ENCODE measurements around the gene TNFRSF19.
"Not testable (repeated sequence)": the region's sequence is repeated elsewhere in the genome, so short reads cannot be mapped to it uniquely, and the experiment has no call there.

TNFRSF19 gene, protein sequence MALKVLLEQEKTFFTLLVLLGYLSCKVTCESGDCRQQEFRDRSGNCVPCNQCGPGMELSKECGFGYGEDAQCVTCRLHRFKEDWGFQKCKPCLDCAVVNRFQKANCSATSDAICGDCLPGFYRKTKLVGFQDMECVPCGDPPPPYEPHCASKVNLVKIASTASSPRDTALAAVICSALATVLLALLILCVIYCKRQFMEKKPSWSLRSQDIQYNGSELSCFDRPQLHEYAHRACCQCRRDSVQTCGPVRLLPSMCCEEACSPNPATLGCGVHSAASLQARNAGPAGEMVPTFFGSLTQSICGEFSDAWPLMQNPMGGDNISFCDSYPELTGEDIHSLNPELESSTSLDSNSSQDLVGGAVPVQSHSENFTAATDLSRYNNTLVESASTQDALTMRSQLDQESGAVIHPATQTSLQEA

DNA sequence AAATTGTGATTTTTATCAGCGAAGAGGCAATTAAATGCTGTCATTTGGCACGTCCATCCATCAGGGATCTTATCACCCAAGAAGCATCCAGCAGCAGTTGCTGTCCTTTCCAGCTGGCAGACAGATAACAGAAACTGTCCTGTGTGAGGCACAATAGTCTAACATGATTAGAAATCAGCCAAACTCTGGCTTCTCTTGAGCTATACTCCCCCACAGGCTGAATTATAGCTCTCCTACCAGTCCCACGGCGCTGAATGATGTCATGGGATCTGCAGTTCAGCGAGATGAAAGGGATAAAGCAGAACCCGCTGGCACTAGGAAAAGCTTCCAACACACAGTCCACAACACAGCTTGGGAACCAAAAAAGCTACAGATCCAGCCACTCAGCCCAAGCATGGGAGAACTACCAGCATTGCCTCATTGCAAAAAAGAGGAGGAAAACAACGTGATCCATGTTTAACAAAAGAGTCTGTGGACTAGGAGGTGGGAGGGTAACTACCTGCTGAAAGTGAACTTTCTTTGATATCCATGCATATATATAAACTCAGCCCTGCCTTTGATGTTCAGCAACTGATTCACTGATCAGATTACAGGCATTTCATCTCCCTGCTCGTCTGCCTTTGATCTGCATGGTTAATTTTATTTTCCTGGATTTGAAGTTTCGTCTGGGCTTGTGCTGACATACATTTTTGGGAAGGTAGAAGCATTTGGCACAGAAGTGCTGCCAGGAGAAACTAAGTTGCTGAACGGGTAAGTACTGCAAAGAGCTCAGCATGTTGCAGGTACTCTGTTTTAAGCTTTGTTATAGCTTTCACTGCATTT, at the start of gene TNFRSF19:
TNFRSF19 (plus strand) TSS at position 314 of the 822 bp plus-strand sequence. CDS start 19,772 bp downstream, outside the sequence.
- TF ChIP-seq, protein P1, sequence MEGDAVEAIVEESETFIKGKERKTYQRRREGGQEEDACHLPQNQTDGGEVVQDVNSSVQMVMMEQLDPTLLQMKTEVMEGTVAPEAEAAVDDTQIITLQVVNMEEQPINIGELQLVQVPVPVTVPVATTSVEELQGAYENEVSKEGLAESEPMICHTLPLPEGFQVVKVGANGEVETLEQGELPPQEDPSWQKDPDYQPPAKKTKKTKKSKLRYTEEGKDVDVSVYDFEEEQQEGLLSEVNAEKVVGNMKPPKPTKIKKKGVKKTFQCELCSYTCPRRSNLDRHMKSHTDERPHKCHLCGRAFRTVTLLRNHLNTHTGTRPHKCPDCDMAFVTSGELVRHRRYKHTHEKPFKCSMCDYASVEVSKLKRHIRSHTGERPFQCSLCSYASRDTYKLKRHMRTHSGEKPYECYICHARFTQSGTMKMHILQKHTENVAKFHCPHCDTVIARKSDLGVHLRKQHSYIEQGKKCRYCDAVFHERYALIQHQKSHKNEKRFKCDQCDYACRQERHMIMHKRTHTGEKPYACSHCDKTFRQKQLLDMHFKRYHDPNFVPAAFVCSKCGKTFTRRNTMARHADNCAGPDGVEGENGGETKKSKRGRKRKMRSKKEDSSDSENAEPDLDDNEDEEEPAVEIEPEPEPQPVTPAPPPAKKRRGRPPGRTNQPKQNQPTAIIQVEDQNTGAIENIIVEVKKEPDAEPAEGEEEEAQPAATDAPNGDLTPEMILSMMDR (IDR thresholded peaks at IDR 0.05; ENCODE audit: low read depth, low read length) = no peak
- peak within 1 kb of the TSS; percentile 47 for H3K4me3 ChIP-seq (ENCODE audit: low read depth, low read length)

DNA sequence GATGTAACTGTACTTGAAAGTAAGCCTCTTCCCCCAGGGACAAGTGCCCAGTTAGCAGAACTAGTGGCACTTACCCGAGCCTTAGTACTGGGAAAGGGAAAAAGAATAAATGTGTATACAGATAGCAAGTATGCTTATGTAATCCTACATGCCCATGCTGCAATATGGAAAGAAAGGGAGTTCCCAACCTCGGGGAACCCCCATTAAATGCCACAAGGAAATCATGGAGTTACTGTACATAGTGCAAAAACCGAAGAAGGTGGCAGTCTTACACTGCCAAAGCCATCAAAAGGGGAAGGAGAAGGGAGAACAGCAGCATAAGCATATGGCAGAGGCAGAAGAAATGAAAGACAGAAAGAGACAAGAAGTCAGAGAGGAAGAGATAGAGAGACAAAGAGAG, 40.3 kb upstream of the TNFRSF19 start:
- H3K4me3 ChIP-seq (ENCODE audit: low read depth, low read length) = not testable (repeated sequence)

DNA sequence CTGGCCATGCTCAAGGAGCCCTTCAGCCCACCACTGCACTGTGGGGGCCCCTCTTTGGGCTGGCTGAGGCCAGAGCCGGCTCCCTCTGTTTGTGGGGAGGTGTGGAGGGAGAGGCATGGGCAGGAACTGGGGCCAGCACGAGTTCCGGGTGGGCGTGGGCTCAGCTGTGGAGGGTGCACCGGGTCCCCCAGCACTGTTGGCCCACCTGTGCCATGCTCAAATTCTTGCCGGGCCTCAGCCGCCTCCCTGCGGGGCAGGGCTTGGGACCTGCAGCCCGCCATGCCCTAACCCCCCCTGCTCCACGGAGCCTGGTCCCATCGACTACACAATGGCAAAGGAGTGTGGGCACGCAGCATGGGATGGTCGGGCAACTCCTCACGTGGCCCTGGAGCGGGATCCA, 38.8 kb upstream of the TNFRSF19 start:
- TF ChIP-seq, protein P1 (IDR thresholded peaks at IDR 0.05; ENCODE audit: low read depth, low read length) = no peak
- no peak overlapping the region for H3K4me3 ChIP-seq (ENCODE audit: low read depth, low read length)

DNA sequence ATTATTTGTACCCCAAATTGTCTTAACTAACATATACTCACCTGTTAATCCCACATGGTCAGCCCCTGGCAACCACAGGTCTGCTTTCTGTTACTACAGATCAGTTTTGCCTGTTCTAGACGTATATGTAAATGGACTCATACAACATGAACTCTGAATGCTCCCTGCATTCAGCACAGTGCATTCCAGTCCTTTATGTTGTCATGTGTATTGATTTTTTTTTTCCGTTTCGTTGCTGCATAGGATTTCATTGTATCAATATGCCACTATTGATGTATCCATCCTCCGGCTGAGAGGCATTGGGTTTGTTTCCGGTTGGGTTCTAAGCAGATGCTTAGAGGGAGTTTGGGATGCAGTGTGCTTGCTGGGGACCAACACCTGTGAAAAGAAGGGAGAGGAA, 36.1 kb upstream of the TNFRSF19 start:
- H3K4me3 ChIP-seq (ENCODE audit: low read depth, low read length) = no peak overlapping the region
- TF ChIP-seq, protein P1 (IDR thresholded peaks at IDR 0.05; ENCODE audit: low read depth, low read length) = no peak

DNA sequence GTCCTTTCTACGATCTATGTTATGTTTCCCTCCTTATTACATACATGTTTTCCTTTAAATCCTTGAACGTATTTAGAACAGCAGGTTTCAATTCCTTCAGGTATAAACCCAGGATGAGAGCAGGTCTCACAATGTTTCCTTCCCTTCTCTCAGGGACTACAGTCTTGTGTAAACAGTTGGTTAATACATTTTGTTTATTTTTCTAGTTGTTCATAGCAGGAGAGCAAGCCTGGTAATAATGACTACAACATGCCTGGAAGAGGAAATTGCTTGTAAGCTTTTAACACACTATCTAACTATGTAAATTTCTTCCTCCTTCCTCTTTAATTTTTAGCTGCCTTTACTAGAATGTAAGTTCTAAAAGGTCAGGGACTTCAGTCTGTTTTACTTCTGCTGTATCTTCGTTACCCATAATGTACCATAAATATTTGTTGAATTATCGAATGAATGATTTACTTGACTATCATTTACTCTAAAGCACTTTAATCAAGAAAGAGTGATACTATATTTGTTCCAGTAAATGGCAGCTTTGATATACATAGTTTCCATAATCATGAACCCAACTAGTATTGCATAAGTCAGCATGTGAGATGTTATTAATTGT, 28.9 kb upstream of the TNFRSF19 start:
- H3K4me3 ChIP-seq (ENCODE audit: low read depth, low read length) = no peak overlapping the region
- TF ChIP-seq, protein P1 (IDR thresholded peaks at IDR 0.05; ENCODE audit: low read depth, low read length) = no peak

DNA sequence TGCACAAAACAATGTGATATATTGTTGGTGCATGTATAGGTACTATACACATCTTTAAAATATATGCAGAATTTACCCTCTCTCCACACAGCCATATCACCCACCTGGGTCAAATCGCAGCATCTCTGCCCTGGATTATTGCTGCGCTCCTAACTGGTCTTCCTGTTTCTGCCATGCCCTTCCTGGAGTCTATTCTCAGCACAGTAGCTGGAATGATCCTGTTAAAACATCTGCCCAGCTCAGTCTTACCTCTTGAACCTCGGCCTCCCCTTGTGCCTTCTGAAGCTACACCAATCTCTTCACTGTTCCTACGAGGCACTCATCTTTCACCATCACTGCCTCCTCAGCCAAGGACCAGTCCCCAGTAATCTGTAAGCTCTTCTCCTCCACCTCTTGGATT, 25.5 kb upstream of the TNFRSF19 start:
- TF ChIP-seq, protein P1 (IDR thresholded peaks at IDR 0.05; ENCODE audit: low read depth, low read length) = no peak
- no peak overlapping the region for H3K4me3 ChIP-seq (ENCODE audit: low read depth, low read length)

DNA sequence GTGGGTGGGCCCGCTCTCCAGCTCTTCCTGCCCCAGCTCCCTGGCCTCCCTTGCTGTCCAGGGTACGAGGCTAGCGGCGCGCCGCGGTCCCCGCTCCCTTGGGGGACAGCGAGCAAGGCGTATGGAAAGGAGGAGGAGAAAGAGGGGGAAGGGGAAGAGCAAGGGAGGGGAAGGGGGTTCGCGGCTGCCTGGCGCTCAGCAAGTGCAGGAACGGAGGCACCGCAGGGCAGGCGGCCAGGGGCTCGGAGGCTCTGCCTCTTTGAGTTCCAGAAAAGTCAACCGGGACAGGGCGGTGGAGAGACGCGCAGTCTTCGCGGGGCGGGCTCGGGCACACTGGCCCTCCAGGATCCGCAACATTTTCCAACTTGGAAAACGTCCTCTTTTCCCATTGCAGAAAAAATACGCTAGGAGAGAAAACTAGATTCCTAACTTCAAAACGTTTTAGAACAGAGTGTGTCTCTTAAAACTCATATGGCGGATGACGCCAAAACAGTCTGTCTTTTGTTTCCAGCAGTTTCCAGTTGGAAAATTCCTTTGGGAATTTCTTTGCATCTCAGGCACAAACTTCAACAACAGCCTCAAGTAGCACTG, 23.1 kb upstream of the TNFRSF19 start:
- TF ChIP-seq, protein P1 (IDR thresholded peaks at IDR 0.05; ENCODE audit: low read depth, low read length) = no peak
- peak overlapping the region; percentile 56 for H3K4me3 ChIP-seq (ENCODE audit: low read depth, low read length)

Measured in WI38 (cell line).